Stomach (tissue), 4 donors: ENCODE results near the gene LDAH.

ENCODE experiments used
- POLR2A ChIP-seq, 4 donors: fragments of 450-650 bp; IDR thresholded peaks; one replicate each; pipeline ENCODE4 v1.6.1; 2016; ENCODE audit warnings: antibody characterized with exemption in 4 of 4, control low read depth in 2 of 4, mild to moderate bottlenecking in 1 of 4, moderate library complexity in 1 of 4
- TF ChIP-seq, protein P1 (sequence below), 7 experiments: fragments of 450-650 bp in 4 of 7; fragments of 200-600 bp in 3 of 7; sonication (generic) in 3 of 7; IDR thresholded peaks; one replicate each; pipeline ENCODE4 v1.5.1; 2016 to 2019; ENCODE audit warnings: antibody characterized with exemption in 7 of 7, control low read depth in 2 of 7, mild to moderate bottlenecking in 1 of 7

DNA sequence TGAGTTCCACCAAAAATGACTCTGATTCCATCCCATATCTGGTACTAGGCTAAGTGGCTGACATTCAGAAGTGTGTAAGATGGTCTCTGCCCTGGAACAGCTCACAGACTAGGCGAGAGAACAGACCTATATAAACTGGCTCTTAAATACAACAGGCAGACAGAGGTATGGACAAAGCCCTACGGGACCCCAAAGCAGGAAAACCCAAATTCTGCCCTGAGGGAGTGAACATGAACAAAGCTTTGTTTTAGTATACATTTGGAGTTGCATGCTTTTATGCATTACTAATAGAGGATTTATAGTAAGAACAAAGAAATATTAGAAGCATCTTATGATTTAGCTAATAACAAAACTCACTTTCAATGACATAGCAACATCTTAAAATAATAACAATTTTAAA, 130.8 kb downstream of the LDAH start:
- TF ChIP-seq POLR2A (IDR thresholded peaks at IDR 0.05) = no peak
- TF ChIP-seq, protein P1, sequence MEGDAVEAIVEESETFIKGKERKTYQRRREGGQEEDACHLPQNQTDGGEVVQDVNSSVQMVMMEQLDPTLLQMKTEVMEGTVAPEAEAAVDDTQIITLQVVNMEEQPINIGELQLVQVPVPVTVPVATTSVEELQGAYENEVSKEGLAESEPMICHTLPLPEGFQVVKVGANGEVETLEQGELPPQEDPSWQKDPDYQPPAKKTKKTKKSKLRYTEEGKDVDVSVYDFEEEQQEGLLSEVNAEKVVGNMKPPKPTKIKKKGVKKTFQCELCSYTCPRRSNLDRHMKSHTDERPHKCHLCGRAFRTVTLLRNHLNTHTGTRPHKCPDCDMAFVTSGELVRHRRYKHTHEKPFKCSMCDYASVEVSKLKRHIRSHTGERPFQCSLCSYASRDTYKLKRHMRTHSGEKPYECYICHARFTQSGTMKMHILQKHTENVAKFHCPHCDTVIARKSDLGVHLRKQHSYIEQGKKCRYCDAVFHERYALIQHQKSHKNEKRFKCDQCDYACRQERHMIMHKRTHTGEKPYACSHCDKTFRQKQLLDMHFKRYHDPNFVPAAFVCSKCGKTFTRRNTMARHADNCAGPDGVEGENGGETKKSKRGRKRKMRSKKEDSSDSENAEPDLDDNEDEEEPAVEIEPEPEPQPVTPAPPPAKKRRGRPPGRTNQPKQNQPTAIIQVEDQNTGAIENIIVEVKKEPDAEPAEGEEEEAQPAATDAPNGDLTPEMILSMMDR (IDR thresholded peaks at IDR 0.05) = no peak
